Left colon (tissue), 2 donors: ENCODE measurements around the gene RPUSD4. TPM values are rescaled to one million over a fixed set of nuclear protein-coding genes. Genes with fewer than 3 reads are reported as not detected.
A peak's percentile ranks its signal among the peaks of the same experiment; 100 is the strongest.
"Not testable (repeated sequence)": the region's sequence is repeated elsewhere in the genome, so short reads cannot be mapped to it uniquely, and the experiment has no call there.

Experiments
- ATAC-seq: fragments of 200-7000 bp; cut with Tn5 transposase; one replicate; pipeline ENCODE4 v1.9.1; 2020; ENCODE audit warnings: mild to moderate bottlenecking, moderate library complexity
- DNase-seq, 2 donors: peaks; one replicate each; pipeline ENCODE4 v3.0.0-alpha.2; 2020
- intact Hi-C, 2 donors: fragments of 100-400 bp; cut with DNase I in 1 of 2; cut with micrococcal nuclease in 1 of 2; formaldehyde crosslinking; loops; one replicate each; pipeline versions ENCODE4 v1.11.2 to v1.14.0; 2022; cut with DNase I, micrococcal nuclease
- long read RNA-seq: library from polyadenylated mRNA; unstranded; transcript quantifications from one replicate; pipeline ENCODE4 v2.0.0, GENCODE V29; 2021
- total RNA-seq, 2 donors: library from RNA; stranded (reverse); fragmentation: NEBNext Ultra II Directional; extraction: Animal tissue kit (Norgen Biotek cat#: 25700); gene quantifications; one replicate each; pipeline ENCODE4 v1.2.1, GENCODE V29; 2021
- donor health status: DM: no; HTN: no; CAD: no.
- donor health status: DM: yes; HTN: yes; CAD: no.

Gene RPUSD4
- 10 to 100 TPM; 15.9 to 16.1 TPM for total RNA-seq
- long read RNA-seq, transcript RPUSD4-201 (7 exons, 2,512 nt) = major isoform, 45 of 49 reads
- long read RNA-seq, partial matches to known transcripts = 3 of 49 reads
- long read RNA-seq, other reads (novel, unspliced or antisense) = 1 of 49 reads

GRCh38 chr11:126211236-126212088 lies at the start of gene RPUSD4, which contains the start of gene FAM118B:
TSS of gene RPUSD4 (minus strand) at chr11:126211650. CDS start at chr11:126211638, 12 bp downstream.
TSS of gene FAM118B (plus strand) at chr11:126211782. CDS start at chr11:126235002, 23,220 bp downstream.
- intact Hi-C loops = no loop called here
- DNase-seq (peak; percentile 98 to 99), ATAC-seq (peak; percentile 85)

GRCh38 chr11:126257764-126258163 lies 46.3 kb upstream of the RPUSD4 start:
- intact Hi-C loops = no loop called here
- ATAC-seq (no peak), DNase-seq (no peak)

GRCh38 chr11:126257144-126257543 lies 45.7 kb upstream of the RPUSD4 start:
- intact Hi-C loops = no loop called here
- ATAC-seq (no peak), DNase-seq (no peak)

- ATAC-seq = no peak
- intact Hi-C loops = no loop called here
- DNase-seq = no peak
Measured at GRCh38 chr11:126256216-126256615, 44.8 kb upstream of the RPUSD4 start.

GRCh38 chr11:126255507-126255906 lies 44.1 kb upstream of the RPUSD4 start:
- ATAC-seq, DNase-seq: not testable (repeated sequence)

GRCh38 chr11:126254819-126255218 lies 43.4 kb upstream of the RPUSD4 start:
- no peak for DNase-seq
- intact Hi-C loops = no loop called here
- ATAC-seq = no peak

More at GRCh38 chr11:126255507-126255906, 44.1 kb upstream of the RPUSD4 start:
- intact Hi-C loops = not testable (repeated sequence)

GRCh38 chr11:126253265-126253664 lies 41.8 kb upstream of the RPUSD4 start:
- DNase-seq (no peak), ATAC-seq (no peak)
- intact Hi-C loops = no loop called here

GRCh38 chr11:126246636-126247035 lies 35.2 kb upstream of the RPUSD4 start:
- intact Hi-C loops = no loop called here
- ATAC-seq (no peak), DNase-seq (no peak)

GRCh38 chr11:126233391-126233790 lies 21.9 kb upstream of the RPUSD4 start:
- intact Hi-C loops = no loop called here
- ATAC-seq (no peak), DNase-seq (no peak)

GRCh38 chr11:126232683-126233082 lies 21.2 kb upstream of the RPUSD4 start:
- intact Hi-C loops = no loop called here
- no peak for DNase-seq
- ATAC-seq = no peak

- ATAC-seq (peak; percentile 85), DNase-seq (no peak)
- intact Hi-C loops = no loop called here
Measured at GRCh38 chr11:126231725-126232459, 20.4 kb upstream of the RPUSD4 start.

GRCh38 chr11:126229858-126230540 lies 18.5 kb upstream of the RPUSD4 start:
- ATAC-seq (no peak), DNase-seq (no peak)
- intact Hi-C loops = no loop called here

- intact Hi-C loops = no loop called here
- DNase-seq = no peak
- ATAC-seq = no peak
Measured at GRCh38 chr11:126226334-126227084, 15.1 kb upstream of the RPUSD4 start.

GRCh38 chr11:126225295-126225665 lies 13.8 kb upstream of the RPUSD4 start:
- DNase-seq (no peak), ATAC-seq (peak; percentile 74)
- intact Hi-C loops = no loop called here

- ATAC-seq (no peak), DNase-seq (no peak)
- intact Hi-C loops = no loop called here
Measured at GRCh38 chr11:126224647-126225294, 13.3 kb upstream of the RPUSD4 start.

- intact Hi-C loops = loop anchor here in 1 of 2 donors (5.0 kb wide), 1 partner anchor 43 kb away; no protein-coding TSS in a partner anchor
- peak; percentile 62 for ATAC-seq
- peak; percentile 47 to 67 for DNase-seq
Measured at GRCh38 chr11:126219547-126219946, 8.1 kb upstream of the RPUSD4 start.

GRCh38 chr11:126217491-126217890 lies 6.0 kb upstream of the RPUSD4 start:
- ATAC-seq (no peak), DNase-seq (no peak)
- intact Hi-C loops = loop anchor here in 1 of 2 donors (5.0 kb wide), 1 partner anchor 45 kb away; no protein-coding TSS in a partner anchor
